Stomach smooth muscle (tissue), 2 donors: ENCODE measurements around the gene SPAG16.
"Not testable (repeated sequence)": the region's sequence is repeated elsewhere in the genome, so short reads cannot be mapped to it uniquely, and the experiment has no call there.

ENCODE experiments used
- H3K27ac ChIP-seq: one replicate; pipeline ENCODE4 v1.7.0; 2013; ENCODE audit warnings: mild to moderate bottlenecking, low read length, inconsistent platforms
- H3K27me3 ChIP-seq, 2 donors: one replicate each; pipeline ENCODE4 v1.7.0; 2013; ENCODE audit warnings: low read length in 2 of 2; ENCODE audit not compliant: insufficient read depth in 2 of 2, control insufficient read depth in 1 of 2
- H3K36me3 ChIP-seq, 2 donors: one replicate each; pipeline ENCODE4 v1.7.0; 2013; ENCODE audit warnings: low read length in 2 of 2; ENCODE audit not compliant: control insufficient read depth in 2 of 2, insufficient read depth in 2 of 2
- H3K4me1 ChIP-seq: one replicate; pipeline ENCODE4 v1.7.0; 2013; ENCODE audit warnings: low read length; ENCODE audit not compliant: control insufficient read depth, insufficient read depth
- H3K4me3 ChIP-seq, 2 donors: one replicate each; pipeline ENCODE4 v1.7.0; 2013; ENCODE audit warnings: low read length in 2 of 2
- H3K9ac ChIP-seq, 2 donors: one replicate each; pipeline ENCODE4 v1.7.0; 2013; ENCODE audit warnings: low read length in 2 of 2, mild to moderate bottlenecking in 1 of 2
- H3K9me3 ChIP-seq, 2 donors: one replicate each; pipeline ENCODE4 v1.7.0; 2013; ENCODE audit warnings: low read length in 2 of 2; ENCODE audit not compliant: control insufficient read depth in 2 of 2
- donor health status: healthy.
- donor health status: Pancreatic carcinoma.

Gene SPAG16

DNA sequence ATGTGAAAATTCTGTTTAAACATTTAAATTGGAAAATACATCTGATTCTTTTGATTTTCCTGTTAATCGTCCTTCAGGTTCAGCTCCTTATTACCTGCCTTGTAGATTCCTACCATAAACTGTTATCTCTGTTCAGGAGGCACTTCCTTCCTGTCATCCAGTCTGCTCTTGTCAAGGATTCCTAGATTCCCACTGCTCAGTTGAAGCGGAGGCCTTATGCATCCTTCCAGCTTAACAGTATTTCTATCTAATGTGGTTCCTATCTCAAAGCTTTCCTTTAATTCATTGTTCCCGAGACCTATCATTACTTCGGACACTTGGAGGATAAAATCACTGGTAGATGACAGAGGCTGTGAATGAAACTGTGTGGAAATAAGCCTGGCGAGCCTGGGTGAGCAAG is 12.0 kb downstream of the SPAG16 start:
- no peak overlapping the region for H3K9ac ChIP-seq
- no peaks in the 10 kb centered on the region for H3K9me3 ChIP-seq
- H3K4me3 ChIP-seq: no peak overlapping the region
- H3K36me3 ChIP-seq: peaks cover 0 to 8% of the 10 kb centered on the region in 2 donors
- H3K27ac ChIP-seq: no peak overlapping the region
- no peaks in the 10 kb centered on the region for H3K27me3 ChIP-seq
- H3K4me1 ChIP-seq: no peaks in the 10 kb centered on the region

GRCh38 chr2:213306316-213306942 is 22.2 kb downstream of the SPAG16 start:
- no peaks in the 10 kb centered on the region for H3K27me3 ChIP-seq
- no peak overlapping the region for H3K27ac ChIP-seq
- no peaks in the 10 kb centered on the region for H3K4me1 ChIP-seq
- peaks cover 6 to 16% of the 10 kb centered on the region in 2 donors for H3K36me3 ChIP-seq
- no peak overlapping the region for H3K9ac ChIP-seq
- no peak overlapping the region for H3K4me3 ChIP-seq
- peaks cover 5 to 14% of the 10 kb centered on the region in 2 donors for H3K9me3 ChIP-seq

DNA sequence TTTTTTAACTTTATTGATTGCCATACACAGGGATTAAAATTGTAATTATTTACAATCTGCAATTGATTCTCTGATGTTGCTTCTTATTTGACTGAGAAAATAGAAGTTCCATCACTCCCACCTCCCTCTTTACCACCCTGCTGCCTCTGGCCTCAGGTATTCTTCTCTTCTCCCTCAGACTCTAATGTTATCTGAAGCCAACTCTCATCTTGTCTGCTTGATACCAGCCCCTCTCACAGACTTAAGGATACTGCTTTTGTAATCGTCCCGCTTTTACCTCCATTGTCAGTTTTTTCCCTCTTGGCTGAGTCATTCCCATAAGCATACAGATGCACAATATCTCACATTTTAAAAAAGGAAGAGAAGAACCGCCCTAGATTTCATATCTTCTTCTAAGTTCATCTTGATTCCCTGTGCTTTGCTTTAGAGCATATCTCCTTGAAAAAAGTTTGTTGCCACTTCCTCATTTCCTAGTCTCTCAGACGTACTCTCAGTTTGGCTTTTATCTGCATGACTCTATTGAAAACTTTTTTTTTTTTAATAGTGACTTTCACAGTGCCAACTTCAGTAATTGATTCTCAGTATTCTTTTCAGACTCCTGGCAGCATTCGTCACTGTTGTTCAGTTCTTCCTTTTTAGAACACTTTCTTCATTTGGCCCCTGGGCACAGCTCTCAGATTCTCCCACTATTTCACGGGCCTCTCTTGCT is 31.1 kb downstream of the SPAG16 start:
- Histone ChIP-seq H3K27me3 (no peaks in the 10 kb centered on the region), H3K4me1 (no peaks in the 10 kb centered on the region), H3K4me3 (no peak overlapping the region), H3K9ac (no peak overlapping the region), H3K36me3 (peaks cover 3 to 22% of the 10 kb centered on the region in 2 donors), H3K9me3 (no peaks in the 10 kb centered on the region), H3K27ac (no peak overlapping the region)

DNA sequence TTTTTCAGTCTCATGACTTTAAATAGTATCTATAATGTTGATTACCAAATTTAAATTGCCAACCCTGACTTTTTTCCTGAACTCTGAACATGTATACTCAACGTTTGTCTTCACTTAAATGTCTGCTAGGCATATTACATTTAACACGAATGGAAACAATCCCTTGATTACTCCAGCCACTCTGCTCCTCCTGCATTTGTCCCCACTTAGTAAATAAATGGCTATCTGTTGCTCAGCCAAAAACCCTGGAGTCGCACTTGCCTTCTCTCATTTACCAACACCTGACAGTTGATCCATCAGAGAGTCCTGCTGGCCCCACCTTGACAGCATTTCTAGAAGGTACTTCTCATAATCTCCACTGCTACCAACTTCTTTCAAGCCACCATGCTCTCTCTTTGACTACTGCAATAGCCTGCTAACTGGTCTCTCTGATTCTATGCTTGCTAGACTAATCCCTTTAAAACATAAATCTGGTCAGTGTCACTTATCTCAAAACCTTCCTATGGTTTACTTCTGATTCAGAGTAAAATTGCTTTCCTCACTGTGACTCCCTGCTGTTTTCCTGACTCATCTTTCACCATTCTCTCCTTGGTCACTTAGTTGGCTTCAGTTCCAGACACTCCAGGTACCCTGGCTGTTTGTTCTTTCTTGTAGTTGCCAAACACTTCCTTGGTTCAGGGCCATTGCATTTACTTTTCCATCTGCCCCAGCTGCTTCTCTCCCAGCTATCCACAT is 31.9 kb downstream of the SPAG16 start:
- peaks cover 3 to 26% of the 10 kb centered on the region in 2 donors for H3K36me3 ChIP-seq
- H3K27ac ChIP-seq: no peak overlapping the region
- no peaks in the 10 kb centered on the region for H3K27me3 ChIP-seq
- H3K4me3 ChIP-seq: no peak overlapping the region
- no peaks in the 10 kb centered on the region for H3K9me3 ChIP-seq
- no peaks in the 10 kb centered on the region for H3K4me1 ChIP-seq
- H3K9ac ChIP-seq: no peak overlapping the region

DNA sequence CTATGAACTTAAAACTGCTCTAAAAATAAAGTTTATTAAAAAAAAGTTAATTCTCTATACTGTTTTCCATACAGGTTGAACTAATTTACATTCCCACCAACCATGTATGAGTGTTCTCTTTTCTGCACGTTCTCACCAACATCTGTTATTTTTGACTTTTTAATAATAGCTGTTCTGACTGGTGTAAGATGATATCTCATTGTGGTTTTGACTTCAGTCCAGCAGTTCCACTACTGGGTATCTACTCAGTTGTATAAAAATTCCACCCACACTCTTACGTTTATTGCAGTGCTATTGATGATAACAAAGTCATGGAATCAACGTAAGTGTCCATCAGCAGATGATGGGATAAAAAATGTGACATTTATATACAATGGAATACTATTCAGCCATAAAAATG is 33.7 kb downstream of the SPAG16 start:
- no peak overlapping the region for H3K4me3 ChIP-seq
- H3K27me3 ChIP-seq: no peaks in the 10 kb centered on the region
- H3K36me3 ChIP-seq: peaks cover 3 to 32% of the 10 kb centered on the region in 2 donors
- H3K4me1 ChIP-seq: no peaks in the 10 kb centered on the region
- H3K9ac ChIP-seq: no peak overlapping the region
- H3K27ac ChIP-seq: no peak overlapping the region
- no peaks in the 10 kb centered on the region for H3K9me3 ChIP-seq

DNA sequence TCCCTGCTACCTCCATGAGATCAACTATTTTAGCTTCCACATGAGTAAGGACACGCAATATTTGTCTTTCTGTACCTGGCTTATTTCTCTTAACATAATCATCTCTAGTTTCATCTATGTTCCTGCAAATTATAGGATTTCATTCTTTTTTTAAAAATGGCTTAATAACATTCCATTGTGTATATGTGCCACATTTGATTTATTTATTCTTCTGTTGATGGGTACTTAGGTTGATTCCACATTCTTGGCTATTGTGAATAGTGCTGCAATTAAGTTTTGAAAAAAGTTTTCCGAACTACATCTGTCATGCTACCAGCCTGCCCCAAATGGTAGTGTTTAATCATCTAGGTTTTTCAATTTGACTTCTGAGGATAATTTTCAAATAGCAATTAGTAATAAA is 36.3 kb downstream of the SPAG16 start:
- peaks cover 3 to 30% of the 10 kb centered on the region in 2 donors for H3K36me3 ChIP-seq

DNA sequence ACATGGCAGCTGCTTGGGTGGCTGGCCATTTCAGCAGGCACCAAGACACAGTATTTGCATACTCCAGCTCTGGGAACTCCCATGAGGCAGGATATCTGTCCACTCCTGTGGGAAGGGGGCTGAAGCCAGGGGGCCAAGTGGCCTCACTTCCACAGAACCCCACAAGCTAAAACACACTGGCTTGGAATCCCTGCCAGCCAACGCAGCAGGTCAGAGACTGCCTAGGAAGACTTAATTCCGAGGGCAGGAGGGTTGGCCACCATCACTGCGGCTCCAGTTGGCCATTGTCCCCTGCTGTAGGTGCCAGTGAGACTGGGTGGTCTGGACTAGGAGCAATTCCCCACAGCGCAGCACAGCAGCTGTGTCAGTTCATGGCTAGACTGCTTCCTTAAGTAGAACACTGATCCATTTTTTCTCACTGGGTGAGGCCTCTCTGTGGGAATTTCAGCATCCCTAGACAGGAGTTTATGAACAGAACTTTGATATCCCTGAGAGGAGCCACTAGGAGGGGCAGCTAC is 52.0 kb downstream of the SPAG16 start:
- H3K9me3 ChIP-seq: peaks cover 2 to 21% of the 10 kb centered on the region in 2 donors
- H3K27me3 ChIP-seq: no peaks in the 10 kb centered on the region
- H3K36me3 ChIP-seq: no peaks in the 10 kb centered on the region

More for the DNA sequence above, 36.3 kb downstream of the SPAG16 start:
- no peaks in the 10 kb centered on the region for H3K27me3 ChIP-seq
- no peak overlapping the region for H3K9ac ChIP-seq
- no peak overlapping the region for H3K4me3 ChIP-seq
- H3K9me3 ChIP-seq: no peaks in the 10 kb centered on the region
- no peak overlapping the region for H3K27ac ChIP-seq
- H3K4me1 ChIP-seq: no peaks in the 10 kb centered on the region

DNA sequence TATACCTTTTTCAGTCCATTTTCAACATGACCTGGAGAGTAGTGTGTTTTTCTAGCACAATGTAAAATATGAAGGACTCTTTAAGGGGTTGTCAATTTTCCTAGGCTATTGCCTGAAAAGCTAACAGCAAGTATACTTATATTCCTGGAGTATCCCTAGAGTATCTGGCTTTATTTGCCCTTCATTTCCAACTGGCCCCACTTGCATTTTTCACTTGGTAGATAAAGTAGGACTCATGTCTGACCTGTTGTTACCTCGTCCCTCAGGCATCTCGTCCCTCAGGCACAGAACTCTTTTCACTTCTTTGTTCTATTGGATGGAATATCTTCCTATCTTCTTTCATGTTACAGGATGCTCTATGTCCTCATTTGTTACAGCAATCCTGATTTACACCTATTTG is 69.2 kb downstream of the SPAG16 start:
- Histone ChIP-seq H3K36me3 (no peaks in the 10 kb centered on the region), H3K9ac (no peak overlapping the region), H3K9me3 (no peaks in the 10 kb centered on the region), H3K27me3 (no peaks in the 10 kb centered on the region), H3K4me3 (no peak overlapping the region), H3K27ac (no peak overlapping the region), H3K4me1 (no peaks in the 10 kb centered on the region)

More for the DNA sequence above, 52.0 kb downstream of the SPAG16 start:
- Histone ChIP-seq H3K27ac (no peak overlapping the region), H3K4me3 (no peak overlapping the region), H3K4me1 (no peaks in the 10 kb centered on the region), H3K9ac (no peak overlapping the region)

DNA sequence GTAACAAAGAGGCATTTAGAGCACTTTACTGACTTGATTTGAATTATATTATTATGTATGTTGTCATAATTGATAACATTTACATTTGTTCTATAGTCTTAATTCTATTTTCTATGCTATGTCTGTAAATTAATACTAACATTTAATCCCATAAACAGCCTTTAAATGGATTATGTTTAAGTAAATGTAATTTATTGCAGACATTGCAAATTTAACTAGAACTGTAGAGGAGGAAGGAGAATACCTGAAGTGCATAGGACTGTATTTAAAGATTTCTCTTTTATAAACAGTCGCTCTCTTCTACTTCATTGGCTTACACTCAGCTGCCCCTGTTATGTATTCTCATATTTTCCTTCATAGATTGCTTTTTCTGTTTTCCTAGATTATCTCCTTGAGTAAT is 92.4 kb downstream of the SPAG16 start:
- Histone ChIP-seq H3K9me3 (no peaks in the 10 kb centered on the region), H3K4me1 (no peaks in the 10 kb centered on the region), H3K27me3 (no peaks in the 10 kb centered on the region), H3K4me3 (no peak overlapping the region), H3K27ac (no peak overlapping the region), H3K36me3 (no peaks in the 10 kb centered on the region), H3K9ac (no peak overlapping the region)

- H3K9me3 ChIP-seq, H3K9ac ChIP-seq, H3K27ac ChIP-seq, H3K4me3 ChIP-seq, H3K36me3 ChIP-seq, H3K27me3 ChIP-seq, H3K4me1 ChIP-seq: not testable (repeated sequence)
Observed at GRCh38 chr2:213407027-213407426, 122.8 kb downstream of the SPAG16 start.
